Ramos (cell line): ENCODE data around the gene EEF2K.

Experiments used
- in situ Hi-C: fragments of 300-500 bp; cut with MboI; formaldehyde crosslinking; loops from one replicate; pipeline ENCODE4 v1.14.3; 2022; ENCODE audit warnings: low sequenced_read_pairs; ENCODE audit not compliant: unreplicated experiment

The EEF2K gene

GRCh38 chr16:22325598-22326368 is 119.7 kb downstream of the EEF2K start:
- in situ Hi-C loops, result loop anchor here (25.0 kb wide), 1 partner anchor 1163 kb away; the partner anchor contains the start of genes DNAH3 and LDAF1

GRCh38 chr16:22326369-22326652 is 120.2 kb downstream of the EEF2K start:
- in situ Hi-C loops, result loop anchor here (25.0 kb wide), 1 partner anchor 1164 kb away; the partner anchor contains the start of genes DNAH3 and LDAF1

GRCh38 chr16:22326771-22327445 is 120.8 kb downstream of the EEF2K start:
- in situ Hi-C loops, result loop anchor here (25.0 kb wide), 1 partner anchor 1165 kb away; the partner anchor contains the start of genes DNAH3 and LDAF1

DNA sequence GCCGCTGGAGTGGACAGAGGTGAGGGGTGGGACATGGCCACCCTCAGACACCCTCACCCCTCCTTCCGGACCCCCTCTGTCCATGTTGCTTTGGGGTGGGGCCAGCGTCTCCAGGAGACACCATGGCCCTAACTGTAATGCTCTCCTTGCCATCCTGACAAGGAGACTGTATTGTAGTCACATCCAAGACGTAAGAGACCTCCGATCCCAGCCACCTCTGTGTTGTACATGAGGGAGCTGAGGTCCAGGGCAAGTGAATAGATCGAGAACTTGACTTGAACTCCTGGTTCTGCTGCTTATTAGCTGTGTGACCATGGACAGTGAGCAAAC is 121.3 kb downstream of the EEF2K start:
- in situ Hi-C loops, result loop anchor here (25.0 kb wide), 1 partner anchor 1165 kb away; the partner anchor contains the start of genes DNAH3 and LDAF1

GRCh38 chr16:22328081-22328725 is 122.1 kb downstream of the EEF2K start:
- in situ Hi-C loops, result loop anchor here (25.0 kb wide), 1 partner anchor 1166 kb away; the partner anchor contains the start of genes DNAH3 and LDAF1

- in situ Hi-C loops, result loop anchor here (25.0 kb wide), 1 partner anchor 1167 kb away; the partner anchor contains the start of genes DNAH3 and LDAF1
These were observed 123.2 kb downstream of the EEF2K start for GRCh38 chr16:22329199-22329695.

GRCh38 chr16:22330326-22330725 is 124.2 kb downstream of the EEF2K start:
- in situ Hi-C loops, result loop anchor here (25.0 kb wide), 1 partner anchor 1168 kb away; the partner anchor contains the start of genes DNAH3 and LDAF1

- in situ Hi-C loops, result loop anchor here (25.0 kb wide), 1 partner anchor 1171 kb away; the partner anchor contains the start of genes DNAH3 and LDAF1
These were observed 127.4 kb downstream of the EEF2K start for GRCh38 chr16:22333457-22333994.

DNA sequence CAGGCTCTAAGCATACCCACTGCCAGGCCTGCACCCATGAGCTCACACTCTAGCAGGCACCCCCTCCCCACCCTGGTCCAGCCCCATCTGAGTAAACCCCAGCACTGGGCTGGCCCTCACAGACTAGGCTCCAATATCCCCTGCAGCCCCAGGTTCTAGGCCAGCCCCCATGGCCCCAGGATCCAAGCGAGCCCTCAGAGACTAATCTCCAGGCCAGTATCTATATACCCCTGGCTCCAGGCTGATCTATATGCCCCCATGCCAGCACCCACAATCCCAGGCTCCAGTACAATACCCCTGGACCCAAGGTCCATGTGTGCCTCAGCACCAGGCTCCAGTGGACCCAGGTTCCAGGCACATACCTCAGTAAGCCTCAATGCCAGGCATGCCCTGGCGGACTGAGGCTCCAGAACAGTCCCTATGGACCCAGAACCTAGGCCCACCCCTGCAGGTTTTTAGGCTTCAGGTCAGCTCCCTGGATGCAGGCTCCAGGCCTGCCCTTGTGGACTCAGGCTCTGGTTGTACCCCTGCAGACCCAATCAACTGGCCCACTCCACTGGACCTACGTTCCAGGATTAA is 129.7 kb downstream of the EEF2K start:
- in situ Hi-C loops, result loop anchor here (25.0 kb wide), 1 partner anchor 1173 kb away; the partner anchor contains the start of genes DNAH3 and LDAF1

DNA sequence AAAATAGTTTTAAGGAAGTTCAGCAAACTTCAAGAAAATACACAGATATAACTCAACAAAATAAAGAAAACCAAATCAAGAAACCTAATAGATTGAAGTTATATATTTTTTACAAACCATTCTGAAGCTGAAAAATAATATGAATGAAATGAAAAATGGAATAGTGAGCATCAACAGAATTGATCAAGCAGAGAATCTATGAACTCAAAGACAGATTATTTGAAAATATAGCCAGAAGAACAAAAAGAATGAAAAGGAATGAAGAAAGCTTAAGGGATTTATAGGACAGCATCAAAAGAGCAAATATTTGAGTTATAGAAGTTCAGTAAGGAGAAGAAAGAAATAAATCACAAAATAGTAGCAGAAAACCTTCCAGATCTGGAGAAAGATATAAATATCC is 130.5 kb downstream of the EEF2K start:
- in situ Hi-C loops, result loop anchor here (25.0 kb wide), 1 partner anchor 1174 kb away; the partner anchor contains the start of genes DNAH3 and LDAF1

DNA sequence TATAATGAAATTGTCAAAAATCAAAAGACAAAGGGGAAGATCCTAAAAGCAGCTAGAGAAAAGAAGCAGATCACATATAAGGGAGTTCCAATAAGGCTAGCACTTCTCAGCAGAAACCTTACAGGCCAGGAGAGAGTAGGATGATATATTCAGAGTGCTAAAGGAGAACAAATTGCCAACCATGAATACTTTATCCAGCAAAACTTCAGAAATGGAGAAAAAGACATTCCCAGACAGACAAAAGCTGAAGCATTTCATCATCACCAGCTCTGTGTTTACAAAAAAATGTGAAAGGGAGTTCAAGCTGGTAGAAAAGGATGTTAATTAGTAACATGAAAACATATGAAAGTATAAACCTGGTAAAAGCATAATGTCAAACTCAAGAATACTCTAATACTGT is 131.0 kb downstream of the EEF2K start:
- in situ Hi-C loops, result loop anchor here (25.0 kb wide), 1 partner anchor 1175 kb away; the partner anchor contains the start of genes DNAH3 and LDAF1

GRCh38 chr16:22337849-22338635 is 132.0 kb downstream of the EEF2K start:
- in situ Hi-C loops, result loop anchor here (25.0 kb wide), 1 partner anchor 1176 kb away; the partner anchor contains the start of genes DNAH3 and LDAF1
